ENCODE data around the gene TBC1D1. TPM values are rescaled to one million over a fixed set of nuclear protein-coding genes. Genes with fewer than 3 reads are reported as not detected.

TBC1D1 gene
- polyA plus RNA-seq, 3 donors: 23.3 to 70.0 (median 31.5) TPM

DNA sequence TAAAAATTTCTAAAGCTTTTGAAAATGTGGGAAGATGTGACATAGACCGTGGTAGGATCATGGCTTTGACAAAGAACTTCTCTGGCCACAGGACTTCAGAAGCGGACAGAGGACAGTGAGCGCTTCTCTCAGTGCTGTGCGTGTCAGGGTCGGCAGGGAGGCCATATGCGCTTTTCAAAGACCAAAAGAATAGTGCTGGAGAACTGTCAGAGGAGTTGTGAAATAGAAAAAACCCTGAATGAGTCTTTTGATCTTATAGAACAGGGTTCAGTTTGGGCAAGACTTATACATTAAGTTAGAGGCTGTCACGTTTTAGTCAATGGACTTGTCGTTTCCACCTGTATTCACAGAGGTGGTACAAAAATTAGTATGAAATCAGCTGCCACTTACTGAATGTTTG lies 146.7 kb downstream of the TBC1D1 start:
- no peak overlapping the region for H2AFZ ChIP-seq (ENCODE audit: insufficient read depth, low read depth, low read length, poor library complexity, severe bottlenecking)
- no peak overlapping the region for H3K9ac ChIP-seq (ENCODE audit: insufficient read depth, low read length, poor library complexity, severe bottlenecking)
- peaks cover 4% of the 10 kb centered on the region for H4K20me1 ChIP-seq (ENCODE audit: insufficient read depth, low read length)
- no peak for DNase-seq
- no peak overlapping the region for H3K4me3 ChIP-seq (replicated peaks in 1 of 3; ENCODE audit: low read depth in 2 of 3, low read length in 3 of 3)
- Mint-ChIP-seq H3K4me1 (no peaks in the 10 kb centered on the region), H3K27me3 (ENCODE audit: low read depth in 3 of 3) (no peaks in the 10 kb centered on the region), H3K27ac (peak overlapping the region in 1 of 7 donors; percentile 19), H3K4me3 (no peak overlapping the region), H3K36me3 (peaks cover 57 to 91% of the 10 kb centered on the region in 2 donors), H3K9me3 (no peaks in the 10 kb centered on the region)
- TF ChIP-seq, protein P1, sequence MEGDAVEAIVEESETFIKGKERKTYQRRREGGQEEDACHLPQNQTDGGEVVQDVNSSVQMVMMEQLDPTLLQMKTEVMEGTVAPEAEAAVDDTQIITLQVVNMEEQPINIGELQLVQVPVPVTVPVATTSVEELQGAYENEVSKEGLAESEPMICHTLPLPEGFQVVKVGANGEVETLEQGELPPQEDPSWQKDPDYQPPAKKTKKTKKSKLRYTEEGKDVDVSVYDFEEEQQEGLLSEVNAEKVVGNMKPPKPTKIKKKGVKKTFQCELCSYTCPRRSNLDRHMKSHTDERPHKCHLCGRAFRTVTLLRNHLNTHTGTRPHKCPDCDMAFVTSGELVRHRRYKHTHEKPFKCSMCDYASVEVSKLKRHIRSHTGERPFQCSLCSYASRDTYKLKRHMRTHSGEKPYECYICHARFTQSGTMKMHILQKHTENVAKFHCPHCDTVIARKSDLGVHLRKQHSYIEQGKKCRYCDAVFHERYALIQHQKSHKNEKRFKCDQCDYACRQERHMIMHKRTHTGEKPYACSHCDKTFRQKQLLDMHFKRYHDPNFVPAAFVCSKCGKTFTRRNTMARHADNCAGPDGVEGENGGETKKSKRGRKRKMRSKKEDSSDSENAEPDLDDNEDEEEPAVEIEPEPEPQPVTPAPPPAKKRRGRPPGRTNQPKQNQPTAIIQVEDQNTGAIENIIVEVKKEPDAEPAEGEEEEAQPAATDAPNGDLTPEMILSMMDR (IDR thresholded peaks at IDR 0.05): no peak
- WGBS (ENCODE audit: insufficient coverage): 96% methylated on average over 4 of the region's 8 CpGs
- H3K4me2 ChIP-seq (replicated peaks; ENCODE audit: extremely low read depth, low read length, poor library complexity, severe bottlenecking): no peak overlapping the region
- H3K27me3 ChIP-seq (ENCODE audit: control insufficient read depth in 2 of 2, insufficient read depth in 2 of 2, low read length in 2 of 2): no peaks in the 10 kb centered on the region
- H3K79me2 ChIP-seq (ENCODE audit: insufficient read depth, low read length): peaks cover 8% of the 10 kb centered on the region
- peaks cover 59 to 95% of the 10 kb centered on the region in 2 donors for H3K36me3 ChIP-seq (replicated peaks in 1 of 2; ENCODE audit: control insufficient read depth in 1 of 2, insufficient read depth in 2 of 2, low read length in 2 of 2)
- H3K4me1 ChIP-seq (ENCODE audit: control insufficient read depth in 1 of 2, insufficient read depth in 2 of 2, low read length in 2 of 2): no peaks in the 10 kb centered on the region
- H3K9me3 ChIP-seq (replicated peaks in 1 of 2; ENCODE audit: control insufficient read depth in 1 of 2, insufficient read depth in 1 of 2, low read length in 2 of 2): no peaks in the 10 kb centered on the region
- intact Hi-C loops (cut with micrococcal nuclease): loop anchor here (2.0 to 10.0 kb wide), 3 partner anchors 63 to 435 kb away; no protein-coding TSS in a partner anchor
- H3K27ac ChIP-seq (ENCODE audit: low read depth in 1 of 2, low read length in 2 of 2): no peak overlapping the region

DNA sequence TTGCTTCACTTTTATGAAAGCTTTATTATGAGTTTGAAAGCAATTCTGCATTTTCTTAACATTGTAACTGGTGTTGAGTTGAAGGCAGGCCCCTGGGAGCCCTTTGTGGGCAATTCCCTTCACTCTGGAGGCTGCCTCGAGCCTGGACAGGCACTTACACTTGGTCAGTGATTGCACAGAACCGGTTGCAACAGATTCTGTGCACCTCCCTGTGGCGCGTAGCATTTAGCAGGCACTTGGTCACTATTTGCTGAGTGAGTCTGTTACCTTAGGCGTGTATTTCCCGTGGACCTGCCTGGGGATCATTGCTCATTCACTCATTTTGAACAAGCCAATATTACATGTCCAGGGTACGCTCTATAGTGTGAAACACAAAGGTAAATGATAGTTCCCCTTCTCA lies 149.7 kb downstream of the TBC1D1 start:
- Histone ChIP-seq H2AFZ (ENCODE audit: insufficient read depth, low read depth, low read length, poor library complexity, severe bottlenecking) (no peak overlapping the region), H3K79me2 (ENCODE audit: insufficient read depth, low read length) (peaks cover 6% of the 10 kb centered on the region), H3K4me1 (ENCODE audit: control insufficient read depth in 1 of 2, insufficient read depth in 2 of 2, low read length in 2 of 2) (no peaks in the 10 kb centered on the region), H3K27ac (ENCODE audit: low read depth in 1 of 2, low read length in 2 of 2) (no peak overlapping the region), H3K27me3 (ENCODE audit: control insufficient read depth in 2 of 2, insufficient read depth in 2 of 2, low read length in 2 of 2) (no peaks in the 10 kb centered on the region), H3K9ac (ENCODE audit: insufficient read depth, low read length, poor library complexity, severe bottlenecking) (no peak overlapping the region), H3K4me3 (replicated peaks in 1 of 3; ENCODE audit: low read depth in 2 of 3, low read length in 3 of 3) (no peak overlapping the region), H3K4me2 (replicated peaks; ENCODE audit: extremely low read depth, low read length, poor library complexity, severe bottlenecking) (no peak overlapping the region), H3K9me3 (replicated peaks in 1 of 2; ENCODE audit: control insufficient read depth in 1 of 2, insufficient read depth in 1 of 2, low read length in 2 of 2) (no peaks in the 10 kb centered on the region), H4K20me1 (ENCODE audit: insufficient read depth, low read length) (peaks cover 2% of the 10 kb centered on the region), H3K36me3 (replicated peaks in 1 of 2; ENCODE audit: control insufficient read depth in 1 of 2, insufficient read depth in 2 of 2, low read length in 2 of 2) (peaks cover 73 to 98% of the 10 kb centered on the region in 2 donors)
- DNase-seq: no peak
- no peak overlapping the region for H3K27ac Mint-ChIP-seq
- no peaks in the 10 kb centered on the region for H3K4me1 Mint-ChIP-seq
- H3K4me3 Mint-ChIP-seq: no peak overlapping the region
- peaks cover 68 to 94% of the 10 kb centered on the region in 2 donors for H3K36me3 Mint-ChIP-seq
- TF ChIP-seq, protein P1 (IDR thresholded peaks at IDR 0.05): no peak
- 89% methylated on average over 3 of the region's 7 CpGs for WGBS (ENCODE audit: insufficient coverage)
- intact Hi-C loops (cut with micrococcal nuclease): no loop called here
- no peaks in the 10 kb centered on the region for H3K9me3 Mint-ChIP-seq
- no peaks in the 10 kb centered on the region for H3K27me3 Mint-ChIP-seq (ENCODE audit: low read depth in 3 of 3)

All from CD14-positive monocyte (primary cell).